Measurements from ENCODE around the gene RRM2.

Gene RRM2

DNA sequence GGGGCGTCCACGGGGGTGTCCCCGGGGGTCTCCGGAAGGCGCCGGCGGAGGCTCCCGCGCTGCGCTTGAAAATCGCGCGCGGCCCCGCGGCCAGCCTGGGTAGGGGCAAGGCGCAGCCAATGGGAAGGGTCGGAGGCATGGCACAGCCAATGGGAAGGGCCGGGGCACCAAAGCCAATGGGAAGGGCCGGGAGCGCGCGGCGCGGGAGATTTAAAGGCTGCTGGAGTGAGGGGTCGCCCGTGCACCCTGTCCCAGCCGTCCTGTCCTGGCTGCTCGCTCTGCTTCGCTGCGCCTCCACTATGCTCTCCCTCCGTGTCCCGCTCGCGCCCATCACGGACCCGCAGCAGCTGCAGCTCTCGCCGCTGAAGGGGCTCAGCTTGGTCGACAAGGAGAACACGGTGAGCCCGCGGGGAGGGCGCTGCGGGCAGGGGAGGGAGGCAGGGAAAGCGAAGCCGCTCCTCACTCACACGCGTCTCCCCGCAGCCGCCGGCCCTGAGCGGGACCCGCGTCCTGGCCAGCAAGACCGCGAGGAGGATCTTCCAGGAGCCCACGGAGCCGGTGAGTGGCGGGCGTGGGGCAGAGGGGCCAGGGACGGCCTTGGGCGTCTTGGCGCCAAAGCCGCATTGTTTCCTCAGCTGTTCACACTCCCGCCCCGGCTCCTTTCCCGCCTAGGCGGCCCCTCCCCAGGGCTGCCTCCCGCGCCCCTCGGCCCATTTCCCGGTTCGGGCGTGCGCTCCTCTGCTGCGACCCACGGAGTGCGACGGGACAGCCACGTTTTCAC is at the start of gene RRM2:
TSS of gene RRM2 (plus strand) at position 240 of the 781 bp plus-strand sequence. CDS start at position 300, 60 bp downstream.
- in situ Hi-C loops (cut with HindIII; ENCODE audit: low sequenced_read_pairs), result loop anchor here (10.0 kb wide), 2 partner anchors 312 to 542 kb away; no protein-coding TSS in a partner anchor

DNA sequence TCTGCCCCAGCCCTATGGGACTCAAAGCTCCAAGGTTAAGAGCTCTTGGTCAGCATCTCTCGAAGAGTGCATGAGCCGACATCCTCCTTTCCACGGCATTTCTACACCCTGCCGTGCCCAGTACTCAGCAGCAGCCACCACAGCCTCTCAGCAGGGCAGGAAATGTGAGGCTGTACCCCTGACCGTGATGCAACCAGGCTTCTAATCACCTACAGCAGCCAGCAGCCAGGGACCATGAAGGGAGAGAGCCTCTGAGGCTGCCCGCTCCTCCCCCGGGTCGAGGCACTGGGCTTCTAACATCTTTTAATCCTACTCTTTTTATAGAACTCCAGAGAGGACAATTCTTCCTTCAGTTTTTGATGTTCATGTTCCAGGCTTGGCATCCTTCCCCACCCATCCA is 48.8 kb upstream of the RRM2 start:
- in situ Hi-C loops (cut with HindIII; ENCODE audit: low sequenced_read_pairs), result no loop called here

DNA sequence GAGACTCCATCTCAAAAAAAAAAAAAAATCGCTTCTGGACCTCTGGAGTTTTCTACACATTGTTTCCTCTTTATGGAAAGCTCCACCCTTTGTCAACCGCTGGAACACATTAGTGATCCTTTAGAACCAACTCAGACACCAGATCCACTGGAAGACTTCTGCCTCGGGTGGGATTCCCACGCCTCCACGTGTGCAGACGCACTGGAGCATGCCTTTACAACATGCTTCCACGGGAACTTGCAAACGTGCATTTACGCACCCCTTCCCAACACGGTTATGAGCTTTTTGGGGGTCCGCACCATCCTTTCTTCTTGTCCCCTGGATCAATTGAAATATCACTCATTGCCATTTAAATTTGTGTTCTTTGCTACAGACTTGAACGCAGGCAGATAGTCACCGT is 47.4 kb upstream of the RRM2 start:
- in situ Hi-C loops (cut with HindIII; ENCODE audit: low sequenced_read_pairs), result no loop called here

DNA sequence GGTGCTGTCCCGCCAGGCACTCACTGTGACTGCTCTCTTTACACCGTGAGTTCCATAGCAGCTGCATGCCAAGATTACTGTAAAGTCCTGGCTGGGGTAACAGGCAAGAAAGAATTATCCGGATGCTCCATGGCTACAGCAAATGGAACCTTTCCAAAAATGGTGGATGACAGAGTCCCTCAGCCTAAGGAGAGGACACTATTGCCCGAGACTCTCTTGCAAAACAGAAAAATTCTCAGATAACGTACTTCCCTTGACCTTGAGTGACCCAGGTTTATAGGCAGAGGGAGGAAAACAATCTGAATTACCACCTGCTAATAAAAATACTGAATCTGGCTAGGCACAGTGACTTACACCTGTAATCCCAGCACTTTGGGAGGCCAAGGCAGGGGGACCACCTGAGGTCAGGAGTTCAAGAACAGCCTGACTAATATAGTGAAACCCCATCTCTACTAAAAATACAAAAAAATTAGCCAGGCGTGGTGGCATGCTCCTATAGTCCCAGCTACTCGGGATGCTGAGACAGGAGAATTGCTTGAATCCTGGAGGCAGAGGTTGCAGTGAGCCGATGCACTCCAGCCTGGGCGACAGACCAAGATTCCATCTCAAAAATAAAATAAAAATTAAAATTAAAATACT is 46.8 kb upstream of the RRM2 start:
- in situ Hi-C loops (cut with HindIII; ENCODE audit: low sequenced_read_pairs), result no loop called here

DNA sequence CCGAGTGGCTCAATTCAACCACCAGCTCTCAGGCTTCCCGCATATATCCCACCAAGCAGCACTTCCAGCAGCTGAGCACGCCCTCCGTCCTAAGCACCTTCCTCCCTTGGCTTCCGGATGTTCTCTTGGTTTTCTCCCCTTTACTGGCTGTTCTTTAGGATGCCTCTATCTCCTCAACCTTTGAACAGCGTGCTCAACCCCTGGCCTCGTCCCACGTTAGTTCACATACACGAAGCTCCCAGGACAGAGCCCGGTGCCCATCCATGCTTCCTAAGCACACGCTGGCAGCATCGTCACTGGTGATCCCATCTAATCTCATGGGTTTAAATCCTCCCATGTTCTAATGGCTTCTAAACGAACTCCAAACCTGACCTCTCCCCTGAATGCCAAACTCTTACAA is 46.0 kb upstream of the RRM2 start:
- in situ Hi-C loops (cut with HindIII; ENCODE audit: low sequenced_read_pairs), result no loop called here

DNA sequence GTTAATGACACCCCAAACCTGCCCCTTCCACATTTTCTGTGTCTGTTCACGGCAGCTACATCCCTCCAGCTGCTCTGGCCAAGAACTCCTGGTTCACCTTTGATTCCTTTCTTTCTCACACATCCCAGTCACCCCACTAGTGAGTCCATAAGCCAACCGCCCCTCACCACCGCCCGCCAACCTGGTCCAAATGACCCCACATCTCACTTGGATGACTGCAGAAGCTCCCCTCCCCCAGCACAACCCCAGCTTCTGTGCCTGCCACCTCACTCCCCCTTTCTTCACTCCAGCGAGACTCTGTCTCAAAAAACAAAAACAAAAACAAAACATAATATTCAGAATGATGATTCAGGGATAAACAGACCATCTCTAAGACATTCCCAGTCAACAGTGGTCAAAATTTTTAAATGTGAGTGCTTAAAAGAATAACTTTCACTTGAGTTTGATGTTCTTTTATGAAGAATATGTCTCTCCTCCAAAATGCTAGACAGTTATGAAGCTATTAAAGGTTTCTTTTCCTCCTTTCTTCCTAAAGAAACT is 45.5 kb upstream of the RRM2 start:
- in situ Hi-C loops (cut with HindIII; ENCODE audit: low sequenced_read_pairs), result no loop called here

DNA sequence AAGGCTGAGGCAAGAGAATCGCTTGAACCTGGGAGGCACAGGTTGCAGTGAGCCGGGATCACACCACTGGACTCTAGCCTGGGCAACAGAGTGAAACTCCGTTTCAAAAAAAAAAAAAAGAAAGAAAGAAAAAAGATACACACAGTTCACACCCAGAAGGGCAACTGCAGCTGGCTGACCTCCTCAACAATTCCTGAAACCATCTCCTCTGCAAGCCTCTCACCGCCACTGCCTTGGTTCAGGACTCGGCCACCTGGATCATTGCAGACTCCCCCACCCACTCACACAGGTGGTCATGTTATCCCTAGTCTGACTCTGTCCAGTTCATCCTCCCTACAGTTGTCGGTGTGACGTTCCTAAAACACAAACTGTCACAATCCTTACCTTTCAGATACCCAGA is 44.5 kb upstream of the RRM2 start:
- in situ Hi-C loops (cut with HindIII; ENCODE audit: low sequenced_read_pairs), result no loop called here

DNA sequence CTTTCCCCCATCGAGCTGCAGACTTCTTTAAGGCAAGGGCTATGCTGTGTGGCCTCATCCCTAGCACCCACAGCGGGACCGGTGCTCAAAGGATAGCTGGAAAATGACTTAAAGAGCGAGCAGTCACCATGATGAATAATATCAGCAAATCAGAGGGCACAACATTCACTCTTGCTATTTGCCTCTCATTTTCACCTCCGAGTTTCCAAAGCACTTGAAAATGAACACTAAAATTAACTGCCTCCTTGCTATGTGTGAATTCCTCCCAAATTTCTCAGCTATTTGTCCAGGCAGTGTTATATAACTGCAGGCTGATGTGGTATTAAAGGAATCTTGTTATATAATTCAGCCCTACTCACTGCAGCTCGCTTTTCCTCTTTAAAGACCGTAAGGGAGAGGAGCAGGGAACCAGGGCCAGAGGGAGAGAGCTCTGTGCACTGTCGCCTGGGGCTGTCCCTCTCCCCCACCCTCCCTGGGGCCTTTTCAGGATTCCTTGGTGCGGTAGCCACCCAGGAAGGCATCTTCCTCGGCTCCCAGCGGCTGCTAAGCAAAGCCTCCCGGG is 43.8 kb upstream of the RRM2 start:
- in situ Hi-C loops (cut with HindIII; ENCODE audit: low sequenced_read_pairs), result no loop called here

DNA sequence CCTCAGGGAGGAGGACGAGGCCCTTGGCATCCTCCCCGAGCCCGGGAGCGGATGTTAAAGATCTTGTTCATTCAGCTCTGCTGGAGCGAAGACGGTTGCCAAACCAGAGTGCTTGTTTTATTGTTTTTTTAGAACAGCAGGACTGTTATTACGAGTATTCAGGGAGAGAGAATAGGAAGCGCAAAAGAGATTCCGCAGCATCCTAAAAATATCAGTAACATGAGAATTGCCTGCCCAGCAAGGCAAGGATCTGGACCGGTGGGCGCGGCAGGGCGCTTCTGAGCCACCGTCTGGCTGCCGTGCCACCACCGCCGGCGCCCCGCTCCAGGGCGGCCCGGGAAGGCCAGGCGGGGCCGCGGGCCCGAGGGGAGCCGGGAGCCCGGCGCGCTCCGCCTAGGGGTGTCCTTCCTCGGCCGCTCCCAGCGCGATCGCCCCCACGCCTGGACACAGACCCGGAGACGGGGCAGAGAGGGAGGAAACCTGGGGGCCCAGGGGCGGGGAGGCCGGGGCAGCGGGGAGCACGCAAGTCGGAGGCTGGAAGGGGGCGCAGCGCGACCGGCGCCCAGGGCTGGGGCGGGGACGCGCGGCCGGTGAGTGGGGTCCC is 43.2 kb upstream of the RRM2 start:
- in situ Hi-C loops (cut with HindIII; ENCODE audit: low sequenced_read_pairs), result no loop called here

DNA sequence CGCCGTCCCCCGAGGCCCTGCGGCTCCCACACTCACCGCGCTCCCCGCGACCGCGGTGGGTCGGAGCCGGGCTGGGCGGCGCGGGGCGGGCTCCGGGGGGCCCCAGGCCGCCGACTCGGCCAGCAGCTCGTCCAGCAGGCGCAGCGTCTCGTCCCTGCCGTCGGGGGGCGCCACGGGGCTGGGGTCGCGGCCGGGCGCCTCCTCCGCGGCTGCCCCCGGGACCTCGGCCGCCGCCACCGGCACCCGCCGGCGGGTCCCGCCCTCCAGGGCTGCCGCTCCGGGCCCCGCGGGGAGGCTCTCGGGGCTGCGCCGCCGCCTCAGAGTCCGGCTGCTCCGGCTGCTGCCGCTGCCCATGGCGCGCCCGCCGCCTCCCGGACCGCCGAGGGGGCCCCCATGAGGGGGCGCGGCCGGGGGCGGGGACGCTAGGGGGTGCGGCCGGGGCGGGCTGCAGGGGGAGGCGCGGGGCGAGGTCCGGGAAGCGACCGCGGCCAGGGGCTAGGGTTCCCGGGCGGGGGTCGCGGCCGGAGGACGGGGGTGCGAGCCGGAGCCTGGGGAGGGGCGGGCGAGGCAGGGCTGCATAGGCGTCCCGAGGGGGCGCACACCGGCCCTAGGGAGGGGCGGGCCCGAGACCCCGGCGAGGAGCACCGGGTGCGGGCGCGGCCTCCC is 42.5 kb upstream of the RRM2 start, which contains the start of gene CYS1:
TSS of gene CYS1 (minus strand) at position 542 of the 666 bp plus-strand sequence. CDS start at position 354, 188 bp downstream.
- in situ Hi-C loops (cut with HindIII; ENCODE audit: low sequenced_read_pairs), result no loop called here

DNA sequence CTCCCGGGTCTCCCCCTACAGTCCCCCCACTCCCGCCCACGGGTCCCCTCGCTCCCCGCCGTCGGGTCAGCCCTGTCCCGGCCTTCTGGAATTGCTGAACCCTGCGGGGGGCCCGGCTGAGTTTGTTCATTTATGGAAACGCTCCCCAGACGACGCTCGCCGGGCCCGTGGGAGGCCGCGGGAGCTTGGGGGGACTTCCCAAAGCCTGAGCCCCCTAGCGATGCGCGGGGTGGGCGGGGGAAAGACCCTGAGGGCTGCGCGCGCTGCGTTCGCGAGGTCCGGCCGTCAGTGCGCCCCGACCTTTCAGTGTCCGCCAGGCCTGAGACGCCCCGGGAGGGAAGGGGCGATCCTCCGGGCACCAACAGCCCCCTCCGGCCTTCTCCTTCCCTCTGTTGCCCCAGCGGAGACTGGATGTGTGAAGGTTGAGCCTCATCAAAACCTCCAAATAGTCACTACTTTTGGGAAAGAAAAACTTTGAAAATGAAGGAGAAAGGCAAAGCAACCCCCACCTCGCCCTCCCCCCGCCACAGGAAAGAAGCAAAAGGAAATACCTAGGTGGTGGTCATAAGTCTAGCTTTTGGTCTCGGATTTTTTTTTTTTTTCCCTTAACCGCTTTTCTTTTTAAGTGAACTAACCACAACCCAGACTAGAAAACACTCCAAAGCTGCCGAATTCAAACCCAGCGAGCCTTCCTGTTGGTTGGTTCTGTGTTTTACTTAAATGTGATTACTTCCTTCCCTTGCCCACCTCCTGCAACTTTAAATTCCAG is 41.8 kb upstream of the RRM2 start:
- in situ Hi-C loops (cut with HindIII; ENCODE audit: low sequenced_read_pairs), result no loop called here

DNA sequence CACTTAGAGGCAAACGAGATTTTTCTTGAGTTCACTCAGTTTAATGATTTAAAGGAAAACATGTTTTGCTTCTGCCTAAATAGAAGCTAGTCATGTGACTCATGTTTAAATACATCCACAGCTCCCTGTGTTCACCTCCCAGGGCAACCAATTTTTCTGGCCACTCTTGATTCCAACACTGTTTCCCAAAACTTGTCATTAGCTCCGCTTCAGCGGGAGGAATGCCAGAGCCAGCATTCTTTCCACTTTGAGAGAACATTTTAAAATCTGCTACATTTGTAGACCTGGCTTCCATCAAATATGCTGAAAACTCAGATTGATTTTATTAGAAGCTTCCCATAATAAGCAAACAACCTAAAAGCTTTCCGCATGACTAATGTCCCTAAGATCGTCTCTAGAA is 39.5 kb upstream of the RRM2 start:
- in situ Hi-C loops (cut with HindIII; ENCODE audit: low sequenced_read_pairs), result no loop called here

DNA sequence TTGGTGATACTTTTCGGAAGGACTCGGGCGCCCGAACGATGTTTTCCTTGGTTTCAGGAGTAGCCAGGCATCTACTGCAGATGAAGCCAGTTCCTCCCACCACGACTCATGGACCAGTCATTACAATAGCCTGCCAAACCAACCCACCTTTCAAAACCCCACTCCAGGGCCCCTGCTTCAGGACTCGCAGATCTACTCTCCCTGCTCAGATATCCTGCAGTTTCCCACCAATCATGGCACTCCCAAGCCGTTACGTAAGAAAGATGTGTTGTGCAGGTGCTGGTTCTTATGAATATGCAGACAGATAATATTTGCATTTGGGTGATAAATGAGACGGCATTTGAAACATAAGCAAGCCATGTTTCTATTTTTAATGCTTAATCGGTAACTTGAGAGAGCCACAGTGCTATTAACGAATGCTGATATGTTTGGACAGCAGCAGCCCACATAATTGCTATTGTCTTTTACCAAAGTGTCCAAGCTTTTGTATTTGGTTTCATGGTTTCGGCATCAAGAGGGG is 38.8 kb upstream of the RRM2 start:
- in situ Hi-C loops (cut with HindIII; ENCODE audit: low sequenced_read_pairs), result no loop called here

DNA sequence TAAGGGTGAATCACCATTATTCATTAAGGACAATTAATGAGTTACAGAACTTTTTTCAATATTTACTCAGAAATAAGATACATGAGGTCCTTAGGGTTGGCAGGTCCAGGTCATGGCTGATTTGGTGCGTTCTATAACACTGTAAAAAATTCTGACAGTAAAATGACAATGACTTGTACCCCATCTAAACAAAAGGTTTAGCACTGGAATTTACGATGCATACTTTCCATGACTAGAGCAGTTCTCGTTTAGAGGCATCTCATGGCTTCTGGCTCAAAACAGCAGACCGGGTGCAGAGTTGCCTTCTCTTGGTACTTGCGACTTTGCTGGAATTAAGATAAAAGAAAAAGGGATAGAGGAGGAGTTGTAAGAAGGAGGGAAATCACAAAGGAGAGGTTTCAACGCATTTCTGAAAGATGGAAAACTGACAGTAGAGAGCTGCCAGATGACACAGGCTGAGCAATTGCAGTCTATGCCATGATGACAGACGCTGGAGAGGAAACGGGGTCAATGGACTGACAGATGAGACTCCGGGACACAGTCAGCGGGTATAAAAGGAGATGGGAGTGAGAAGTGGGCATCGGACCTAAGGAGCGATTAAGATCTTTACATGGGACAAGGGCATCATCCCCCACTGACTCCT is 38.2 kb upstream of the RRM2 start:
- in situ Hi-C loops (cut with HindIII; ENCODE audit: low sequenced_read_pairs), result no loop called here

DNA sequence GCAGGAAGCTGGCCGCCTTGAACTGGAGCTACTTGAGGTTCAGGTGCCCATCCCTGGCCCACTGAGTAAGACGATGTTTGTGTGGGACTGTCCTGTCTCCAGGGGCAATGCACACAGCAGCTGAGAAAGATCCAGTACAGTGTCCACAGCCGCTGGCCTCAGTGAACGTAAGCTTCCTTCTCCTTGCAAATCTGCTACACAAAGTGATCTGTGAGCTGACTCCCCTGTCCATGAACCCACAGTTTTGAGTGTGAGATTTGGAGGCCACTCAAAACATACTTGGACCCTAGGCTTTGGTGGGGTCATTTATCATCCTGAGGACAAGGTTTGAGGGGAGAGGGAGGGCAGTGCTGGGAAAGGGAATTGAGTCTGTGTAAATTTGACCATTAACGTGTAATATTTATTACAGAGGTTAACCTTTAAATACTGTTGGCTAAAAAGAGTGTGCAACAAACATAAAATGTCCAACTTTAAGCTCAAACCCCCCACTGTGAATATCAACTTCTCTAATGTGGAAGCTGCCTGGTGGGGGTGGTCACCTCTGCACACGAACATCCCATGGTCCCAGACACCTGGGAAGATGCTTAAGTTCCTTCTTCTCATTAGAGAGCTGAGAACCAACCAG is 37.4 kb upstream of the RRM2 start:
- in situ Hi-C loops (cut with HindIII; ENCODE audit: low sequenced_read_pairs), result no loop called here

DNA sequence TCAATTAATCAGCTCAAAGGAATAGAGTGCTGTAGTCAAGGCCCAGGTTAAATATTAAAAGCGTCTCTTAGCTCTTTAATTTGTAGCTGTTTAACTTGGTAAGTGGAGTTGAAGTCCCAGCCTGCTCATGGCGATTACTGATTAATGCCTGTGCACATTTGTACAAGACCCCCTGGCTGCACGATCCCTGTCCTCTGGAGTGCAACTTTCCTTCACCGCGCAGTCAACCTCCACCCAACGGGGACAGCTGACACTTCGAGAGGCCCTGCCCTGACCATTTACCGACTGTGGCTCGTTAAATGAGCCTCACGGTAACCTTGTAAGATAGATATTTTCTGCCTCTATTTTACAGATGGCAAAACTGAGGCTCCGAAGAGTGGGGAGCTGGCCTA is 36.9 kb upstream of the RRM2 start:
- in situ Hi-C loops (cut with HindIII; ENCODE audit: low sequenced_read_pairs), result no loop called here

DNA sequence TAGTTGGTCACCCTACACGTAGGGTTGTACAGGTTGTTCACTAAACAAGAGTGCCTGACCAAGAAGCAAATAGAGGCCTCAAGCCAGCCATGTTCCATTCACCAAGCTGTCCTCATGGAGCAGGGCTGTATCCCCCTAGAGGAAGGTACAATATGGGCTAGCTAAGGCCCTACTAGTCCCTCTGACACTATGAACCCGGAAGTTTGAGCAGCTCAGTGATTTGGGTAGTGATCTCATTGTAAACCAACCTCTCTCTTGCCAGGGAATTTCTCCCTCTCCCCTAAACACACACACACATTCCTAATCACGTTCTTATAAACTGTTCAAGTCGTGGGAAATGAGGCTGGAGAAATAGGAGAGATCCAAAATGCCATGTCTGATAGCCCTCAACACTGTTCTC is 35.6 kb upstream of the RRM2 start:
- in situ Hi-C loops (cut with HindIII; ENCODE audit: low sequenced_read_pairs), result no loop called here

DNA sequence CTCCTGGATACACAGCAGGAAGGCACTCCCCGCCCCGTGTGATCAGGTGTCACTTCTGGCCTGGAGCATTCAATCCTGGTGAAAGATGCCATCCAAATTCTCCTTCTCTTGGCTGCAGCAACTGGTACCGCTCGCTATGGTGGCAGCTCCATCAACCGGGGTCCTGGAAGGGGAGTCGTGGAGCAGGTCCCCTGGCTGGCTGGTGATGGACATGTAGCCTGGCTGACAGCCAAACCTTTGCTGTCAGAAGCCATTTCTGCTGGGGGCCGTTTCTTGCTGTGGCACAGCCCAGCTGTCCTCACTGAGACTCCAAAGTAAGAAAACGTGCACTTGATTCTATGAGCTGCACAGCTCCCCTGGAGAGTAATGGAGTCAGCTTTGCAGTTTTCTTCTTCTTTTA is 35.2 kb upstream of the RRM2 start:
- in situ Hi-C loops (cut with HindIII; ENCODE audit: low sequenced_read_pairs), result no loop called here
